Measurements from ENCODE around the gene TMEM129.

Gene TMEM129

GRCh38 chr4:1743551-1743950 lies 22.4 kb upstream of the TMEM129 start:
- no peak overlapping the region for H3K9ac ChIP-seq (ENCODE audit: low read depth, low read length)
- H3K36me3 ChIP-seq (ENCODE audit: insufficient read depth, low read length): peaks cover 33% of the 10 kb centered on the region
- H3K4me1 ChIP-seq (ENCODE audit: insufficient read depth, low read length): no peaks in the 10 kb centered on the region
- peaks cover 3% of the 10 kb centered on the region; the same call in 1 of the 2 replicates for H3K9me3 ChIP-seq (ENCODE audit: control insufficient read depth, insufficient read depth, low read length)

GRCh38 chr4:1741208-1741607 lies 20.1 kb upstream of the TMEM129 start:
- H3K36me3 ChIP-seq (ENCODE audit: insufficient read depth, low read length): peaks cover 49% of the 10 kb centered on the region
- no peaks in the 10 kb centered on the region for H3K4me1 ChIP-seq (ENCODE audit: insufficient read depth, low read length)
- H3K9ac ChIP-seq (ENCODE audit: low read depth, low read length): no peak overlapping the region
- H3K9me3 ChIP-seq (ENCODE audit: control insufficient read depth, insufficient read depth, low read length): peaks cover 10% of the 10 kb centered on the region

GRCh38 chr4:1740021-1740545 lies 19.0 kb upstream of the TMEM129 start:
- peaks cover 53% of the 10 kb centered on the region for H3K36me3 ChIP-seq (ENCODE audit: insufficient read depth, low read length)
- peaks cover 10% of the 10 kb centered on the region for H3K9me3 ChIP-seq (ENCODE audit: control insufficient read depth, insufficient read depth, low read length)
- H3K4me1 ChIP-seq (ENCODE audit: insufficient read depth, low read length): no peaks in the 10 kb centered on the region
- H3K9ac ChIP-seq (ENCODE audit: low read depth, low read length): no peak overlapping the region

- no peaks in the 10 kb centered on the region for H3K4me1 ChIP-seq (ENCODE audit: insufficient read depth, low read length)
- H3K36me3 ChIP-seq (ENCODE audit: insufficient read depth, low read length): peaks cover 57% of the 10 kb centered on the region
- H3K9ac ChIP-seq (ENCODE audit: low read depth, low read length): no peak overlapping the region
- peaks cover 10% of the 10 kb centered on the region for H3K9me3 ChIP-seq (ENCODE audit: control insufficient read depth, insufficient read depth, low read length)
Observed at GRCh38 chr4:1739358-1739757, 18.2 kb upstream of the TMEM129 start.

GRCh38 chr4:1738410-1738809 lies 17.3 kb upstream of the TMEM129 start:
- Histone ChIP-seq H3K9me3 (ENCODE audit: control insufficient read depth, insufficient read depth, low read length) (peaks cover 10% of the 10 kb centered on the region), H3K36me3 (ENCODE audit: insufficient read depth, low read length) (peaks cover 55% of the 10 kb centered on the region), H3K9ac (ENCODE audit: low read depth, low read length) (no peak overlapping the region), H3K4me1 (ENCODE audit: insufficient read depth, low read length) (no peaks in the 10 kb centered on the region)

DNA sequence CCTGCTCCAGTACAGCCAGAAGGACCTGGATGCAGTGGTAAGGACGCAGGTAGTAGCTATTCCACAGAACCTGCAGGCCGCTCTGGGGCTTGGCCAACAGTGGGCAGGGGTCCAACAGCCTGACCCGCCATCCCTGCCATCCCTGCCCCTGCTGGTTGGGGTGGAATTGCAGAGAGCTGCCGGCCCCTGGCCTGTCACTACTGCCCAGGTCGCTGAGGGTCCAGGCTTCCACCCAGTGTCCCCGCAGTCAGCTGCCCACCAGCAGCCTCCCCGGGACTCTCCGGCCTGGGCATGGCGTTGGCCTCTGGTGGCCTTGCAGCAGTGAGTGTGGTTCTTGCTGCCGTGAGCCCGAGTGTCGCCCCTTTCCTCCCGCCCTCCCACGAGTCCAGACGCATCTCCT lies 16.5 kb upstream of the TMEM129 start:
- no peak overlapping the region for H3K9ac ChIP-seq (ENCODE audit: low read depth, low read length)

DNA sequence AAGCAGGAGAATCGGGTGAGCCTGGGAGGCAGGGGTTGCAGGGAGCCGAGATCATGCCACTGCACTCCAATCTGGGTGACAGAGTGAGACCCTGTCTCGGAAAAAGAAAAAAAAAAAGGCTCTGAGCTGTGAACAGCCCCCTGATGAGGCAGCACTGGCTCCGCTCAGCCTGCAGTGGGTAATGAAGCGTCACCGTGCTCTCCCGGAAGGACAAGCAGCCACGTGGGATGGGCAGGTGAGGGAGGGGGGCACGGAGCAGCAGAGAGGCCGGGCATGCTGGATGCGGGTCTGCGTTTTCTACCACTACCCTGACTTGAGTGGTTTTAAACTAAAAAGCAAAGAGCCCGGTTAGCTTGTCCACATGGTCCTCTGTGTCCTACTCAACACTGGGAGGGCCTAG lies 15.7 kb upstream of the TMEM129 start:
- H3K4me1 ChIP-seq (ENCODE audit: insufficient read depth, low read length): no peaks in the 10 kb centered on the region
- no peak overlapping the region for H3K9ac ChIP-seq (ENCODE audit: low read depth, low read length)
- peaks cover 60% of the 10 kb centered on the region for H3K36me3 ChIP-seq (ENCODE audit: insufficient read depth, low read length)
- H3K9me3 ChIP-seq (ENCODE audit: control insufficient read depth, insufficient read depth, low read length): peaks cover 10% of the 10 kb centered on the region

More for the DNA sequence above, 16.5 kb upstream of the TMEM129 start:
- no peaks in the 10 kb centered on the region for H3K4me1 ChIP-seq (ENCODE audit: insufficient read depth, low read length)
- H3K36me3 ChIP-seq (ENCODE audit: insufficient read depth, low read length): peaks cover 61% of the 10 kb centered on the region
- peaks cover 10% of the 10 kb centered on the region for H3K9me3 ChIP-seq (ENCODE audit: control insufficient read depth, insufficient read depth, low read length)

- H3K36me3 ChIP-seq (ENCODE audit: insufficient read depth, low read length): peaks cover 56% of the 10 kb centered on the region
- H3K9ac ChIP-seq (ENCODE audit: low read depth, low read length): no peak overlapping the region
- H3K9me3 ChIP-seq (ENCODE audit: control insufficient read depth, insufficient read depth, low read length): peaks cover 10% of the 10 kb centered on the region
- H3K4me1 ChIP-seq (ENCODE audit: insufficient read depth, low read length): no peaks in the 10 kb centered on the region
Observed at GRCh38 chr4:1735215-1735614, 14.1 kb upstream of the TMEM129 start.

DNA sequence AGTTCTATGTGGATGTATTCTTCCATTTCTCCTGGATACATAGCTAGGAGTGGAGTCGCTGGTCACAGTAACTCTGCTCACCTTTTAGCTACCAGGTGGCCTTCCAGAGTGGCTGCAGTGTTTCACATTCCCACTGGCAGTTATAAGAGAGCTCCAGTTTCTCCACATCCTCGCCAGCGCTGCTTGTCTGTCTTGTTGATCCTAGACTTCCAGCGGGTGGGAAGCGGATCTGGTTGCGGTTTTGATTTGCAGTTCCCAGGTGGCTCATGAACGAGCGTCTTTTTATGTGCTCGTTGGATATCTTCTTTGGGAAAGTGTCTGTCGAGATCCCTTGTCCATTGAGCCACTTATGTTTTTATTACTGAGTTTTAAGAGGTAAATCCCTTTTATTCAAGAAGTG lies 11.8 kb upstream of the TMEM129 start:
- no peaks in the 10 kb centered on the region for H3K4me1 ChIP-seq (ENCODE audit: insufficient read depth, low read length)
- H3K36me3 ChIP-seq (ENCODE audit: insufficient read depth, low read length): peaks cover 56% of the 10 kb centered on the region
- no peak overlapping the region for H3K9ac ChIP-seq (ENCODE audit: low read depth, low read length)
- H3K9me3 ChIP-seq (ENCODE audit: control insufficient read depth, insufficient read depth, low read length): peaks cover 6% of the 10 kb centered on the region

- peaks cover 55% of the 10 kb centered on the region for H3K36me3 ChIP-seq (ENCODE audit: insufficient read depth, low read length)
- no peaks in the 10 kb centered on the region; the same call in 1 of the 2 replicates for H3K4me1 ChIP-seq (ENCODE audit: insufficient read depth, low read length)
- no peaks in the 10 kb centered on the region for H3K9me3 ChIP-seq (ENCODE audit: control insufficient read depth, insufficient read depth, low read length)
- H3K9ac ChIP-seq (ENCODE audit: low read depth, low read length): no peak overlapping the region
Observed at GRCh38 chr4:1731180-1731579, 10.1 kb upstream of the TMEM129 start.

GRCh38 chr4:1730532-1731135 lies 9.5 kb upstream of the TMEM129 start:
- no peaks in the 10 kb centered on the region; the same call in 1 of the 2 replicates for H3K4me1 ChIP-seq (ENCODE audit: insufficient read depth, low read length)
- no peak overlapping the region for H3K9ac ChIP-seq (ENCODE audit: low read depth, low read length)
- H3K9me3 ChIP-seq (ENCODE audit: control insufficient read depth, insufficient read depth, low read length): no peaks in the 10 kb centered on the region
- H3K36me3 ChIP-seq (ENCODE audit: insufficient read depth, low read length): peaks cover 55% of the 10 kb centered on the region

- no peak overlapping the region for H3K9ac ChIP-seq (ENCODE audit: low read depth, low read length)
- H3K36me3 ChIP-seq (ENCODE audit: insufficient read depth, low read length): peaks cover 49% of the 10 kb centered on the region
- H3K9me3 ChIP-seq (ENCODE audit: control insufficient read depth, insufficient read depth, low read length): no peaks in the 10 kb centered on the region
- no peaks in the 10 kb centered on the region; the same call in 1 of the 2 replicates for H3K4me1 ChIP-seq (ENCODE audit: insufficient read depth, low read length)
Observed at GRCh38 chr4:1728061-1728980, 7.2 kb upstream of the TMEM129 start.

DNA sequence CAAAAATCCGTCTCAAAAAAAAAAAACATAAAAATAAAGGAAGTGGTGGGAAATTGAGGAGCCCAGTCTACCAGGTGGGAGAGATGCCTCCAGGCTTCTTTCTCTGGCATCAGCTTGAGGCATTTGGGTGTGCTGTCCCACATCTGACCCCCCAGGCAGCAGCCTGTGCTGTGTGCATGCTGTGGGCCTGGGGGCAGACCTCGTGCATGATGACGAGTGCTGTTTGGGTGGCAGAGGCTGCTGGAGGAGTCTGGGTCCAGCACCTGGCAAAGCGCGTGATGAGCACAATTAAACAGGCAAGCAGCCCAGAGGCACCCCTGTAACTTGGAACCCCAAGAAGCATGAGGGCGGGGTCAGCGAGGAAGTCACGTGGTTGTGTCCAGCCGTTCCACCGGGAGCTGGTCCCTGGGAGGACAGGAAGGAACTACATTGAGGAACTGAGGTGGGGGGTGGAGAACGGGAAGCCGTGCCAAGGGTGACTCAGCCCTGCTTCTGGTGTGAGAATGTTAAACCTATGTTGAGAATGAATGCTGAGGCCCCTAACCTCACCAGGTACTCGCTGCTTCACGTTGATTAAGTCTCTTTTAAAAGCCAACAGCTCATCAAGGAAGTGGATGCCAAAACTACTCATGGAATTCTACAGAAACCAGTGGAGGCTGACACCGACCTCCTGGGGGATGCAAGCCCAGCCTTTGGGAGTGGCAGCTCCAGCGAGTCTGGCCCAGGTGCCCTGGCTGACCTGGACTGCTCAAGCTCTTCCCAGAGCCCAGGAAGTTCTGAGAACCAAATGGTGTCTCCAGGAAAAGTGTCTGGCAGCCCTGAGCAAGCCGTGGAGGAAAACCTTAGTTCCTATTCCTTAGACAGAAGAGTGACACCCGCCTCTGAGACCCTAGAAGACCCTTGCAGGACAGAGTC lies 6.3 kb upstream of the TMEM129 start:
- Histone ChIP-seq H3K4me1 (ENCODE audit: insufficient read depth, low read length) (peaks cover 7% of the 10 kb centered on the region; the same call in 1 of the 2 replicates), H3K9me3 (ENCODE audit: control insufficient read depth, insufficient read depth, low read length) (no peaks in the 10 kb centered on the region), H3K36me3 (ENCODE audit: insufficient read depth, low read length) (peaks cover 48% of the 10 kb centered on the region), H3K9ac (ENCODE audit: low read depth, low read length) (no peak overlapping the region)

Data from ES-I3 (cell line).